Tibial nerve (tissue), 3 donors: ENCODE data around the gene RIMS1.

Experiments
- POLR2A ChIP-seq, 2 donors: fragments of 450-650 bp; IDR thresholded peaks; one replicate each; pipeline ENCODE4 v1.6.1; 2017; ENCODE audit warnings: antibody characterized with exemption in 2 of 2, mild to moderate bottlenecking in 2 of 2, moderate library complexity in 2 of 2
- TF ChIP-seq, protein P1 (sequence below), 5 experiments: fragments of 200-600 bp in 3 of 5; fragments of 450-650 bp in 2 of 5; sonication (generic) in 3 of 5; IDR thresholded peaks; one replicate each; pipeline ENCODE4 v1.5.1; 2016 to 2019; ENCODE audit warnings: antibody characterized with exemption in 5 of 5, mild to moderate bottlenecking in 3 of 5, moderate library complexity in 2 of 5

DNA sequence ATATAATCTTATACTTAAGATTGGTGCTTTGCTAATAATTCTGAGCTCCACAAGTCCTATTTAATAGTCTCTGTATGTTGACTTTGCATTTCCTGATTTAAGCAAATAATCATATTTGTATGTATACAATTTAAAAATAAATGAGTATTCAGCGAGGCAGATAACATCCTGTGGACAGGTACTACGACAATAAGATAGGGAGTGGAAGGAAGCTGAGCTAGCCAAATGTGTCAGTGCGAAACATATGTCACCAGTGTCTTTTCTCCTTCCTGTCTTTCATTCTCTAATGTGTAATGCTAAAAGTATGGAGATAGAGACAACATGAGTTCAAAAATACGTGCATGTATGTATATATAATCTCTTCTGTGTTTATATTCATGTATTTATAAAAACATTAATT, 375.9 kb downstream of the RIMS1 start:
- TF ChIP-seq, protein P1, sequence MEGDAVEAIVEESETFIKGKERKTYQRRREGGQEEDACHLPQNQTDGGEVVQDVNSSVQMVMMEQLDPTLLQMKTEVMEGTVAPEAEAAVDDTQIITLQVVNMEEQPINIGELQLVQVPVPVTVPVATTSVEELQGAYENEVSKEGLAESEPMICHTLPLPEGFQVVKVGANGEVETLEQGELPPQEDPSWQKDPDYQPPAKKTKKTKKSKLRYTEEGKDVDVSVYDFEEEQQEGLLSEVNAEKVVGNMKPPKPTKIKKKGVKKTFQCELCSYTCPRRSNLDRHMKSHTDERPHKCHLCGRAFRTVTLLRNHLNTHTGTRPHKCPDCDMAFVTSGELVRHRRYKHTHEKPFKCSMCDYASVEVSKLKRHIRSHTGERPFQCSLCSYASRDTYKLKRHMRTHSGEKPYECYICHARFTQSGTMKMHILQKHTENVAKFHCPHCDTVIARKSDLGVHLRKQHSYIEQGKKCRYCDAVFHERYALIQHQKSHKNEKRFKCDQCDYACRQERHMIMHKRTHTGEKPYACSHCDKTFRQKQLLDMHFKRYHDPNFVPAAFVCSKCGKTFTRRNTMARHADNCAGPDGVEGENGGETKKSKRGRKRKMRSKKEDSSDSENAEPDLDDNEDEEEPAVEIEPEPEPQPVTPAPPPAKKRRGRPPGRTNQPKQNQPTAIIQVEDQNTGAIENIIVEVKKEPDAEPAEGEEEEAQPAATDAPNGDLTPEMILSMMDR (IDR thresholded peaks at IDR 0.05) = no peak
- no peak for TF ChIP-seq POLR2A (IDR thresholded peaks at IDR 0.05)
